HepG2 (cell line): Measurements from ENCODE around the gene CLDN10. TPM values are rescaled to one million over a fixed set of nuclear protein-coding genes. Genes with fewer than 3 reads are reported as not detected.

ENCODE experiments used
- ATAC-seq: fragments of 200-7000 bp; cut with Tn5 transposase; 3 replicates; pipeline ENCODE4 v1.9.1; 2020; ENCODE audit warnings: mild to moderate bottlenecking, moderate library complexity
- BruUV-seq: library from RNA; stranded (reverse); fragments of 400-500 nt; replicated peaks from 2 replicates; lab custom pipeline; 2021; lab: Mats Ljungman, UMichigan
- CTCF ChIA-PET: fragments of 300-600 bp; formaldehyde crosslinking; extraction: SDS; loops from one replicate; lab custom pipeline; 2021; ENCODE audit warnings: low total read pairs, inconsistent platforms, low intra/inter-chr PET ratio; lab: Yijun Ruan, JAX
- POLR2A ChIA-PET: fragments of 350-600 bp; sonication (Branson Sonifier 250); formaldehyde crosslinking; loops from one replicate; lab custom pipeline; 2020; ENCODE audit warnings: antibody characterized with exemption, inconsistent platforms; lab: Yijun Ruan, JAX
- DNase-seq: peaks from one replicate; pipeline ENCODE4 v3.0.0-alpha.2; 2015; ENCODE audit warnings: low spot score
- FAIRE-seq: peaks from 3 replicates; lab custom pipeline; 2011; peaks lifted over from hg19 to GRCh38; lab: Jason Lieb, UNC
- H2AFZ ChIP-seq: one replicate; pipeline ENCODE4 v1.6.1; 2011; ENCODE audit warnings: low read length, inconsistent platforms
- H3K27ac ChIP-seq: fragments of 300-600 bp; 3 replicates; pipeline ENCODE4 v1.8.0; 2011; ENCODE audit warnings: mixed run types, mild to moderate bottlenecking, mixed read lengths, low read length, inconsistent platforms; ENCODE audit not compliant: insufficient read depth; ENCODE audit errors: extremely low read length
- H3K27me3 ChIP-seq, 2 experiments: fragments of 200-600 bp in 1 of 2; 2 replicates in 1 of 2; 3 replicates in 1 of 2; pipeline versions ENCODE4 v1.6.0 to v1.8.0; 2011; ENCODE audit warnings: low read length in 2 of 2, mild to moderate bottlenecking in 2 of 2, moderate library complexity in 2 of 2, inconsistent platforms in 1 of 2; ENCODE audit not compliant: insufficient read depth in 2 of 2, control insufficient read depth in 1 of 2
- H3K36me3 ChIP-seq, 2 experiments: fragments of 200-600 bp in 1 of 2; replicated peaks in 1 of 2; 2 replicates in 1 of 2; 3 replicates in 1 of 2; pipeline versions ENCODE4 v1.5.1 to v1.8.0; 2011; ENCODE audit warnings: low read length in 2 of 2, inconsistent platforms in 1 of 2; ENCODE audit not compliant: insufficient read depth in 2 of 2, control insufficient read depth in 1 of 2
- H3K4me1 ChIP-seq: 2 replicates; pipeline ENCODE4 v1.5.1; 2012; ENCODE audit warnings: low read length, inconsistent platforms; ENCODE audit not compliant: insufficient read depth
- H3K4me2 ChIP-seq: 2 replicates; pipeline ENCODE4 v1.6.0; 2011; ENCODE audit warnings: low read depth, low read length, inconsistent platforms
- H3K4me3 ChIP-seq, 3 experiments: fragments of 200-600 bp in 1 of 3; sonication (generic), shearing (Covaris generic) in 1 of 3; replicated peaks in 1 of 3; 2 replicates each; pipeline ENCODE4 v1.5.1; 2011 to 2016; ENCODE audit warnings: low read length in 3 of 3, inconsistent platforms in 2 of 3, low read depth in 2 of 3, mild to moderate bottlenecking in 2 of 3, control low read depth in 1 of 3, mixed read lengths in 1 of 3; ENCODE audit not compliant: insufficient read depth in 1 of 3
- H3K79me2 ChIP-seq: one replicate; pipeline ENCODE4 v1.6.1; 2011; ENCODE audit warnings: low read length, inconsistent platforms; ENCODE audit not compliant: insufficient read depth
- H3K9ac ChIP-seq: 2 replicates; pipeline ENCODE4 v1.6.0; 2011; ENCODE audit warnings: mild to moderate bottlenecking, low read depth, low read length, inconsistent platforms; ENCODE audit not compliant: insufficient read depth
- H3K9me3 ChIP-seq: 2 replicates; pipeline ENCODE4 v1.5.1; 2012; ENCODE audit warnings: mild to moderate bottlenecking, low read length
- H4K20me1 ChIP-seq: 2 replicates; pipeline ENCODE4 v1.6.0; 2011; ENCODE audit warnings: inconsistent platforms, mild to moderate bottlenecking, low read length, moderate library complexity; ENCODE audit not compliant: insufficient read depth
- CENPT ChIP-seq: sonication (generic); formaldehyde crosslinking; IDR thresholded peaks from 2 replicates; pipeline ENCODE4 v1.8.0; 2022; ENCODE audit warnings: low read depth, mild to moderate bottlenecking, moderate library complexity, missing genetic modification reagents
- FOXM1 ChIP-seq: sonication (generic); formaldehyde crosslinking; IDR thresholded peaks from 2 replicates; pipeline ENCODE4 v1.5.0; 2020; ENCODE audit warnings: missing genetic modification reagents
- HOXA7 ChIP-seq: sonication (generic); formaldehyde crosslinking; IDR thresholded peaks from 2 replicates; pipeline ENCODE4 v1.8.1; 2022; ENCODE audit warnings: mild to moderate bottlenecking, missing genetic modification reagents, moderate library complexity
- MBNL3 ChIP-seq: fragments of 250-450 bp; sonication (Bioruptor Pico); conservative IDR thresholded peaks from 2 replicates; pipeline ENCODE4 v1.8.0; 2022; ENCODE audit warnings: mild to moderate bottlenecking, inconsistent platforms
- ZFAT ChIP-seq: sonication (generic); formaldehyde crosslinking; conservative IDR thresholded peaks from 2 replicates; pipeline ENCODE4 v1.8.1; 2023; ENCODE audit warnings: missing genetic modification reagents, inconsistent platforms
- ZFX ChIP-seq: sonication (generic); formaldehyde crosslinking; IDR thresholded peaks from 2 replicates; pipeline ENCODE4 v1.4.0; 2020; ENCODE audit warnings: mild to moderate bottlenecking, low read depth, missing genetic modification reagents, moderate library complexity
- ZNF138 ChIP-seq: sonication (generic); formaldehyde crosslinking; IDR thresholded peaks from 2 replicates; pipeline ENCODE4 v1.5.0; 2020; ENCODE audit warnings: mild to moderate bottlenecking, low read depth, missing genetic modification reagents
- ZNF83 ChIP-seq: sonication (generic); formaldehyde crosslinking; IDR thresholded peaks from 2 replicates; pipeline ENCODE4 v1.4.0; 2020; ENCODE audit warnings: missing genetic modification reagents, mild to moderate bottlenecking, borderline replicate concordance
- WGBS: methylation state at CpG from one replicate; pipeline ENCODE4 v1.1.6; 2017; ENCODE audit warnings: low lambda C conversion rate; 5-methylcytosine and 5-hydroxymethylcytosine counted together
- in situ Hi-C: cut with HindIII; loops from 2 replicates; pipeline ENCODE4 v1.10.0; 2017; ENCODE audit warnings: low pct_unique_long_range_greater_than_20kb; ENCODE audit not compliant: extremely low pct_ligation_motif_present
- intact Hi-C: fragments of 100-400 bp; cut with micrococcal nuclease; formaldehyde crosslinking; loops from one replicate; pipeline ENCODE4 v1.10.0; 2022; ENCODE audit not compliant: unreplicated experiment
- polyA plus RNA-seq, 8 experiments: library from polyadenylated mRNA; depleted of rRNA in 3 of 8; stranded (reverse) in 7 of 8; unstranded in 1 of 8; fragments of >200 nt; fragmentation: Illumina TruSeq in 4 of 8; extraction: Trizol in 4 of 8; gene quantifications; 2 replicates each; pipeline versions ENCODE4 v1.2.1 to v1.2.3, GENCODE V29; 2011 to 2016; ENCODE audit warnings: low read depth in 4 of 8, missing spikeins in 1 of 8, mixed read lengths in 1 of 8; ENCODE audit not compliant: insufficient read depth in 1 of 8
- total RNA-seq, 5 experiments: library from RNA; depleted of rRNA; stranded (reverse); fragments of >200 nt; fragmentation: Illumina TruSeq; extraction: Trizol; gene quantifications; 2 replicates each; pipeline ENCODE4 v1.2.3, GENCODE V29; 2016; ENCODE audit warnings: low read depth in 1 of 5
- TF ChIP-seq, protein P1 (sequence below): sonication (generic); formaldehyde crosslinking; IDR thresholded peaks from 2 replicates; pipeline ENCODE4 v1.5.1; 2020; ENCODE audit warnings: missing genetic modification reagents, mild to moderate bottlenecking, borderline replicate concordance
- TF ChIP-seq, protein P2 (sequence below): sonication (generic); formaldehyde crosslinking; IDR thresholded peaks from 2 replicates; pipeline ENCODE4 v1.5.1; 2020; ENCODE audit warnings: missing genetic modification reagents, mild to moderate bottlenecking, borderline replicate concordance

CLDN10 gene
- total and polyA plus RNA-seq, 2 of the 13 experiments (the other 11 are each of a cell fraction or from before 2014, with no cell fraction given), result not detected

DNA sequence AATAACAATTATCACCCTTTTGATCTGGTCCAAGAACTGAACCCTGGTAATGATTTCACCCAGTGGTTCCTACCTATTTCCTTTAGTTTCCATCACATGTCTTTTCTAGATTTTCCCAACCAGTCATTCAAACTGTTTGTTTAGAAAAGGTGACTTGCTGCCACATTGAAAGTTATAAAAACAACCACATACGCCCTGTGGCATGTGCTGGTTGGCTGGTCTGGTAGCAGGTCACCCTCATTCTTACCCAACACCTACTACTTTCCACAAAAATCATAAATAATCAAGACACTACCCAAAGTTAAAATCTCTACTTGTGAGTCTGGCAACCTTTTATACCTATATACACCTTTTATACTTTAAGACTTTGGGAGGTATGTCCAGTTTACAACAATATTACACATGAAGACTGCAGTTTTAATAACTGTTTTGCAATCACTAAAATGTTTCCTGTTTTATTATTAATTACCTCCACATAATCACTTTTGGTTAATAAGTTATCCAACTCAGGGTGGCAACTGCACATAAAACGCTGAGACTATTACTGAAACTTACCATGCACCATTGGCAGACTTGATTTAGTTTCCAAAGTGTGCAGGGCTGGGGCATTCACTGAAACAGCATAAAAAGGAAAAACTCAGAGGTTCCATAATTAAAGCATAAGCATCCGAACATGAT is 53.1 kb downstream of the CLDN10 start:
- ATAC-seq (no peak), DNase-seq (no peak), FAIRE-seq (no peak)
- no peak overlapping the region for H3K27ac ChIP-seq
- POLR2A ChIA-PET, result no interaction called here
- no peaks in the 10 kb centered on the region for H3K79me2 ChIP-seq
- CTCF ChIA-PET, result no interaction called here
- peaks cover 14% of the 10 kb centered on the region for H3K4me1 ChIP-seq
- no peaks in the 10 kb centered on the region for H3K9me3 ChIP-seq
- 92% methylated on average over 3 of the region's 3 CpGs for WGBS
- TF ChIP-seq ZFX (CRISPR knock-in tag) (no peak), HOXA7 (CRISPR knock-in tag) (no peak), ZNF138 (CRISPR knock-in tag) (no peak), FOXM1 (CRISPR knock-in tag) (no peak), ZFAT (CRISPR knock-in tag) (no peak), CENPT (CRISPR knock-in tag) (no peak), ZNF83 (CRISPR knock-in tag) (no peak), MBNL3 (no peak)
- TF ChIP-seq, protein P1, sequence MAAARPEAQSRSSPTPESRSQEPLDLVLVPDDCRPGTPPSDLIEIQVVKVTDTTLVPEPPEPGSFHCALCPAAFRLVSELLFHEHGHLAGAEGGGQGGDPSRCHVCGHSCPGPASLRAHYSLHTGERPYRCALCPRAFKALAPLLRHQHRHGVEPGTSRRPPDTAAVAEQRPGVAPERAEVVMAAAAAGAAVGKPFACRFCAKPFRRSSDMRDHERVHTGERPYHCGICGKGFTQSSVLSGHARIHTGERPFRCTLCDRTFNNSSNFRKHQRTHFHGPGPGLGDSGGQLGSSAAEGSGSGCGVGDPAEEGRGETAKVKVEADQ (CRISPR knock-in tag), result no peak
- TF ChIP-seq, protein P2, sequence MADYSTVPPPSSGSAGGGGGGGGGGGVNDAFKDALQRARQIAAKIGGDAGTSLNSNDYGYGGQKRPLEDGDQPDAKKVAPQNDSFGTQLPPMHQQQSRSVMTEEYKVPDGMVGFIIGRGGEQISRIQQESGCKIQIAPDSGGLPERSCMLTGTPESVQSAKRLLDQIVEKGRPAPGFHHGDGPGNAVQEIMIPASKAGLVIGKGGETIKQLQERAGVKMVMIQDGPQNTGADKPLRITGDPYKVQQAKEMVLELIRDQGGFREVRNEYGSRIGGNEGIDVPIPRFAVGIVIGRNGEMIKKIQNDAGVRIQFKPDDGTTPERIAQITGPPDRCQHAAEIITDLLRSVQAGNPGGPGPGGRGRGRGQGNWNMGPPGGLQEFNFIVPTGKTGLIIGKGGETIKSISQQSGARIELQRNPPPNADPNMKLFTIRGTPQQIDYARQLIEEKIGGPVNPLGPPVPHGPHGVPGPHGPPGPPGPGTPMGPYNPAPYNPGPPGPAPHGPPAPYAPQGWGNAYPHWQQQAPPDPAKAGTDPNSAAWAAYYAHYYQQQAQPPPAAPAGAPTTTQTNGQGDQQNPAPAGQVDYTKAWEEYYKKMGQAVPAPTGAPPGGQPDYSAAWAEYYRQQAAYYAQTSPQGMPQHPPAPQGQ (CRISPR knock-in tag), result no peak
- no peak overlapping the region for H2AFZ ChIP-seq
- peaks cover 2 to 28% of the 10 kb centered on the region in 2 experiments; a peak in 4 of 5 replicates for H3K36me3 ChIP-seq
- H3K4me3 ChIP-seq, result no peak overlapping the region
- no peaks in the 10 kb centered on the region for H4K20me1 ChIP-seq
- H3K27me3 ChIP-seq, result no peaks in the 10 kb centered on the region
- intact Hi-C loops (no loop called here), in situ Hi-C loops (no loop called here)
- no TSS peak for BruUV-seq
- H3K4me2 ChIP-seq, result no peak overlapping the region
- no peak overlapping the region for H3K9ac ChIP-seq
